Measurements from ENCODE around the gene CCDC88A.

The CCDC88A gene

GRCh38 chr2:55371376-55371775 is 48.3 kb downstream of the CCDC88A start:
- no peak for DNase-seq (ENCODE audit: extremely low read depth, insufficient read length)
- TF ChIP-seq CTCF (IDR thresholded peaks at IDR 0.05; ENCODE audit: insufficient read depth, low read length, poor library complexity, severe bottlenecking), result no peak
- Histone ChIP-seq H3K36me3 (ENCODE audit: control insufficient read depth, insufficient read depth, low read length) (no peaks in the 10 kb centered on the region), H3K27me3 (replicated peaks; ENCODE audit: control insufficient read depth, insufficient read depth, low read length) (no peaks in the 10 kb centered on the region), H3K4me3 (replicated peaks; ENCODE audit: low read depth, low read length) (no peak overlapping the region)

GRCh38 chr2:55370208-55370607 is 49.4 kb downstream of the CCDC88A start:
- no peak for TF ChIP-seq CTCF (IDR thresholded peaks at IDR 0.05; ENCODE audit: insufficient read depth, low read length, poor library complexity, severe bottlenecking)
- Histone ChIP-seq H3K36me3 (ENCODE audit: control insufficient read depth, insufficient read depth, low read length) (no peaks in the 10 kb centered on the region), H3K4me3 (replicated peaks; ENCODE audit: low read depth, low read length) (no peak overlapping the region), H3K27me3 (replicated peaks; ENCODE audit: control insufficient read depth, insufficient read depth, low read length) (no peaks in the 10 kb centered on the region)
- no peak for DNase-seq (ENCODE audit: extremely low read depth, insufficient read length)

- Histone ChIP-seq H3K27me3 (replicated peaks; ENCODE audit: control insufficient read depth, insufficient read depth, low read length) (no peaks in the 10 kb centered on the region), H3K4me3 (replicated peaks; ENCODE audit: low read depth, low read length) (no peak overlapping the region), H3K36me3 (ENCODE audit: control insufficient read depth, insufficient read depth, low read length) (no peaks in the 10 kb centered on the region)
- no peak for TF ChIP-seq CTCF (IDR thresholded peaks at IDR 0.05; ENCODE audit: insufficient read depth, low read length, poor library complexity, severe bottlenecking)
- DNase-seq (ENCODE audit: extremely low read depth, insufficient read length), result no peak
Observed at GRCh38 chr2:55365303-55365702, 54.4 kb downstream of the CCDC88A start.

- TF ChIP-seq CTCF (IDR thresholded peaks at IDR 0.05; ENCODE audit: insufficient read depth, low read length, poor library complexity, severe bottlenecking), result no peak
- Histone ChIP-seq H3K27me3 (replicated peaks; ENCODE audit: control insufficient read depth, insufficient read depth, low read length) (no peaks in the 10 kb centered on the region), H3K36me3 (ENCODE audit: control insufficient read depth, insufficient read depth, low read length) (no peaks in the 10 kb centered on the region), H3K4me3 (replicated peaks; ENCODE audit: low read depth, low read length) (no peak overlapping the region)
- no peak for DNase-seq (ENCODE audit: extremely low read depth, insufficient read length)
Observed at GRCh38 chr2:55364189-55365055, 55.2 kb downstream of the CCDC88A start.

- DNase-seq (ENCODE audit: extremely low read depth, insufficient read length), result no peak
- TF ChIP-seq CTCF (IDR thresholded peaks at IDR 0.05; ENCODE audit: insufficient read depth, low read length, poor library complexity, severe bottlenecking), result no peak
- Histone ChIP-seq H3K4me3 (replicated peaks; ENCODE audit: low read depth, low read length) (no peak overlapping the region), H3K36me3 (ENCODE audit: control insufficient read depth, insufficient read depth, low read length) (no peaks in the 10 kb centered on the region; the same call in 1 of the 2 replicates), H3K27me3 (replicated peaks; ENCODE audit: control insufficient read depth, insufficient read depth, low read length) (no peaks in the 10 kb centered on the region)
Observed at GRCh38 chr2:55363636-55364035, 56.0 kb downstream of the CCDC88A start.
